Endothelial cell of umbilical vein (primary cell): ENCODE results near the gene FAM114A1. TPM values are rescaled to one million over a fixed set of nuclear protein-coding genes. Genes with fewer than 3 reads are reported as not detected.

ENCODE experiments used
- Bru-seq: library from RNA; stranded (reverse); fragments of 400-500 nt; gene quantifications from one replicate; lab custom pipeline; 2021; lab: Mats Ljungman, UMichigan
- BruChase-seq, 2 experiments: library from RNA; stranded (reverse); fragments of 400-500 nt; gene quantifications; one replicate each; lab custom pipeline; 2021; lab: Mats Ljungman, UMichigan
- BruUV-seq: library from RNA; stranded (reverse); fragments of 400-500 nt; replicated peaks from 2 replicates; lab custom pipeline; 2021; lab: Mats Ljungman, UMichigan
- CTCF ChIA-PET: fragments of 300-600, 350-600 bp; sonication (Branson Sonifier 250); formaldehyde crosslinking; loops from one replicate; lab custom pipeline; 2021; ENCODE audit warnings: antibody characterized with exemption, inconsistent platforms; lab: Charles Lee
- POLR2A ChIA-PET: fragments of 300-600, 350-600 bp; sonication (Branson Sonifier 250); formaldehyde crosslinking; loops from one replicate; lab custom pipeline; 2021; ENCODE audit warnings: antibody characterized with exemption, inconsistent platforms; lab: Charles Lee
- DNase-seq: peaks from one replicate; pipeline ENCODE4 v3.0.0-alpha.2; 2011; ENCODE audit warnings: low read depth, low spot score
- FAIRE-seq: peaks from 2 replicates; lab custom pipeline; 2011; peaks lifted over from hg19 to GRCh38; lab: Jason Lieb, UNC
- H2AFZ ChIP-seq: 2 replicates; pipeline ENCODE4 v1.6.0; 2012; ENCODE audit warnings: low read depth, low read length, control low read depth, inconsistent platforms
- H3K27ac ChIP-seq: 2 replicates; pipeline ENCODE4 v1.5.1; 2011; ENCODE audit warnings: low read depth, mild to moderate bottlenecking, control low read depth, low read length, moderate library complexity; ENCODE audit not compliant: insufficient read depth
- H3K27me3 ChIP-seq, 2 experiments: 2 replicates each; pipeline versions ENCODE4 v1.6.0 to v1.6.1; 2011; ENCODE audit warnings: low read length in 2 of 2, mixed read lengths in 1 of 2; ENCODE audit not compliant: control insufficient read depth in 2 of 2, insufficient read depth in 2 of 2
- H3K36me3 ChIP-seq, 2 experiments: 2 replicates in 1 of 2; 3 replicates in 1 of 2; pipeline ENCODE4 v1.5.1; 2011; ENCODE audit warnings: low read length in 2 of 2, mild to moderate bottlenecking in 1 of 2, moderate library complexity in 1 of 2; ENCODE audit not compliant: control insufficient read depth in 2 of 2, insufficient read depth in 2 of 2; ENCODE audit errors: extremely low read depth in 1 of 2
- H3K4me1 ChIP-seq: 3 replicates; pipeline ENCODE4 v1.5.1; 2011; ENCODE audit warnings: mild to moderate bottlenecking, low read length; ENCODE audit not compliant: control insufficient read depth, insufficient read depth; ENCODE audit errors: extremely low read depth
- H3K4me2 ChIP-seq: 2 replicates; pipeline ENCODE4 v1.6.1; 2011; ENCODE audit warnings: low read length, control low read depth, mixed read lengths; ENCODE audit not compliant: insufficient read depth
- H3K4me3 ChIP-seq, 3 experiments: fragments of 200-600 bp in 1 of 3; sonication (generic), shearing (Covaris generic) in 1 of 3; replicated peaks in 1 of 3; 2 replicates each; pipeline ENCODE4 v1.5.1; 2011 to 2016; ENCODE audit warnings: control low read depth in 3 of 3, low read length in 3 of 3, mild to moderate bottlenecking in 2 of 3, inconsistent platforms in 1 of 3, low read depth in 1 of 3, moderate library complexity in 1 of 3; ENCODE audit not compliant: insufficient read depth in 1 of 3
- H3K79me2 ChIP-seq: 2 replicates; pipeline ENCODE4 v1.6.0; 2012; ENCODE audit warnings: low read length, inconsistent platforms; ENCODE audit not compliant: control insufficient read depth, insufficient read depth
- H3K9ac ChIP-seq: replicated peaks from 2 replicates; pipeline ENCODE3; 2011; ENCODE audit warnings: low read length, control low read depth; ENCODE audit not compliant: insufficient read depth; ENCODE audit errors: extremely low read depth
- H3K9me1 ChIP-seq: replicated peaks from 3 replicates; pipeline ENCODE4 v1.6.0; 2011; ENCODE audit warnings: mild to moderate bottlenecking, low read length; ENCODE audit not compliant: control insufficient read depth, insufficient read depth; ENCODE audit errors: extremely low read depth
- H3K9me3 ChIP-seq: replicated peaks from 2 replicates; pipeline ENCODE4 v1.5.1; 2012; ENCODE audit warnings: low read length, inconsistent platforms; ENCODE audit not compliant: control insufficient read depth, insufficient read depth
- H4K20me1 ChIP-seq: replicated peaks from 2 replicates; pipeline ENCODE3; 2011; ENCODE audit warnings: mild to moderate bottlenecking, low read length; ENCODE audit not compliant: control insufficient read depth, insufficient read depth; ENCODE audit errors: extremely low read depth
- EZH2 ChIP-seq: IDR thresholded peaks from 2 replicates; pipeline ENCODE4 v1.6.1; 2012; ENCODE audit warnings: borderline replicate concordance, low read depth, mild to moderate bottlenecking, moderate library complexity, low read length, inconsistent platforms; ENCODE audit not compliant: severe bottlenecking
- FOS ChIP-seq: IDR thresholded peaks from 2 replicates; pipeline ENCODE4 v1.6.1; 2011; ENCODE audit warnings: mild to moderate bottlenecking, low read length, moderate library complexity, borderline replicate concordance; ENCODE audit not compliant: insufficient read depth
- GATA2 ChIP-seq: IDR thresholded peaks from 2 replicates; pipeline ENCODE4 v1.7.0; 2011; ENCODE audit warnings: low read depth, mild to moderate bottlenecking, moderate library complexity, mixed read lengths, low read length; ENCODE audit not compliant: insufficient read length, insufficient read depth
- JUN ChIP-seq: IDR thresholded peaks from 2 replicates; pipeline ENCODE4 v1.6.1; 2011; ENCODE audit warnings: borderline replicate concordance, low read depth; ENCODE audit not compliant: insufficient read length, insufficient read depth
- MYC ChIP-seq: IDR thresholded peaks from one replicate; pipeline ENCODE4 v1.6.1; 2011; ENCODE audit warnings: mild to moderate bottlenecking, low read depth, low read length
- POLR2A ChIP-seq: IDR thresholded peaks from 2 replicates; pipeline ENCODE4 v1.6.1; 2012; ENCODE audit warnings: low read depth, mild to moderate bottlenecking, control low read depth, low read length
- POLR2AphosphoS5 ChIP-seq: IDR thresholded peaks from 2 replicates; pipeline ENCODE4 v1.6.1; 2012; ENCODE audit warnings: low read depth, mild to moderate bottlenecking, control low read depth, low read length, moderate library complexity; ENCODE audit not compliant: insufficient read depth
- dilution Hi-C: fragments of 300-500 bp; cut with MboI; formaldehyde crosslinking; loops from one replicate; pipeline ENCODE4 v1.15.0; 2019; ENCODE audit warnings: low sequenced_read_pairs; ENCODE audit not compliant: extremely low pct_ligation_motif_present
- intact Hi-C: fragments of 100-400 bp; cut with micrococcal nuclease; formaldehyde crosslinking; loops from one replicate; pipeline ENCODE4 v1.10.0; 2022
- long read RNA-seq: library from polyadenylated mRNA; stranded (forward); transcript quantifications from one replicate; pipeline ENCODE4 v2.0.0, GENCODE V29; 2021
- polyA minus RNA-seq, 3 experiments: library from RNA; depleted of rRNA, polyadenylated mRNA; stranded (reverse); fragments of >200 nt; gene quantifications; 1 replicate in 1 of 3; 2 replicates in 2 of 3; pipeline ENCODE4 v1.2.3, GENCODE V29; 2011
- polyA plus RNA-seq, 4 experiments: library from polyadenylated mRNA; depleted of rRNA in 3 of 4; stranded (reverse) in 3 of 4; unstranded in 1 of 4; fragments of >200 nt; gene quantifications; 2 replicates each; pipeline versions ENCODE4 v1.2.1 to v1.2.3, GENCODE V29; 2011 to 2012; ENCODE audit warnings: missing spikeins in 1 of 4
- total RNA-seq: library from RNA; stranded (reverse); gene quantifications from 2 replicates; pipeline ENCODE4 v1.2.3, GENCODE V29; 2021
- TF ChIP-seq, protein P1 (sequence below), 2 donors: IDR thresholded peaks; 1 replicate in 1 of 2; 2 replicates in 1 of 2; pipeline ENCODE4 v1.5.1; 2011; ENCODE audit warnings: low read length in 2 of 2, mild to moderate bottlenecking in 2 of 2, moderate library complexity in 2 of 2, control low read depth in 1 of 2, inconsistent platforms in 1 of 2, low read depth in 1 of 2; ENCODE audit not compliant: insufficient read depth in 1 of 2; ENCODE audit errors: extremely low read depth in 1 of 2
- TF ChIP-seq, protein P2 (sequence below): IDR thresholded peaks from 2 replicates; pipeline ENCODE4 v1.6.1; 2011; ENCODE audit not compliant: insufficient read depth, insufficient read length

The FAM114A1 gene
- 99.2 and 101 TPM in 2 replicates for total RNA-seq
- 91.8 and 118 TPM in 2 replicates for polyA plus RNA-seq
- 64.3 and 73.1 TPM in 2 replicates for polyA plus RNA-seq (2011; cell fraction: cytosol; rRNA removed)
- polyA plus RNA-seq (2011; cell fraction: nucleus; rRNA removed): 61.7 and 73.7 TPM in 2 replicates
- 66.0 and 86.6 TPM in 2 replicates for polyA plus RNA-seq (2012)
- 156 and 166 TPM in 2 replicates for polyA minus RNA-seq
- polyA minus RNA-seq (2011; cell fraction: cytosol; rRNA and poly(A)+ RNA removed): 12.8 TPM
- 72.2 and 72.8 TPM in 2 replicates for polyA minus RNA-seq (2011; cell fraction: nucleus; rRNA and poly(A)+ RNA removed)
- percentile 86 among the genes with signal in this experiment for Bru-seq, nascent RNA
- percentile 81 among the genes with signal in this experiment for BruChase-seq, experiment 1, labeled RNA remaining after a 6-hour chase
- percentile 74 among the genes with signal in this experiment for BruChase-seq, experiment 2, labeled RNA remaining after a 2-hour chase
- long read RNA-seq, full-length matches to known transcripts: 22 of 140 reads
- long read RNA-seq, partial matches to known transcripts: 25 of 140 reads
- long read RNA-seq, other reads (novel, unspliced or antisense): 93 of 140 reads

DNA sequence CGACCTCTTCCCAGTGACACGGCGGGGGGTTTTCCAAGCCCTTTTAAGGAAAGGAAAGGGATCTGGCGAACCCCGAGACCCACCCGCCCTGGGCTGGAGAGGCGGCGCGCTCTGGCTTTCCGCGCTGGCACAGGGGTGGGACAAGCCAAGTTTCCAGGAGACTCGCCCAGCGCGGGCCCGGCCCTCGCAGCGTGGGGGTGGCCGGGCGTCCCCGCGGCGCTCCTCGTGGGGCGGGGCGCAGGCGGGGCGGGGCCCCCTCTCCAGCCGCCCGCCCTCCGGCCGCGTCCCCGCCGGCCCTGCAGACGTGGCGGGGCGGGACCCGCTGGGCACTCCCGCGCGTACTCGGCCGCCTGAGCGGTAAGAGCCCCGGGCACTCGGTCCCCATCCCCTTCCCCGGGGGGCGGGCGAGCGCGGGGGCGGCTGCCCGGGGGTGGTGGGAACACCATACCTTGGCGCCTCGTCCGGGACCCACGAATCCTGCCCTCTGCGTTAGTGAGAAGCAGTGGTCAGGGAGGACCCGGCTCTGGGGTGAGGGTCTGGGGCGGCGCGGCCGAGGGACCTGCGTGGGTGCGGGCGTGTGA is at the start of gene FAM114A1:
Gene FAM114A1, plus strand, starts transcription at position 329 of the 581 bp plus-strand sequence. CDS start 10,273 bp downstream, outside the sequence.
- peak; percentile 80 for DNase-seq

DNA sequence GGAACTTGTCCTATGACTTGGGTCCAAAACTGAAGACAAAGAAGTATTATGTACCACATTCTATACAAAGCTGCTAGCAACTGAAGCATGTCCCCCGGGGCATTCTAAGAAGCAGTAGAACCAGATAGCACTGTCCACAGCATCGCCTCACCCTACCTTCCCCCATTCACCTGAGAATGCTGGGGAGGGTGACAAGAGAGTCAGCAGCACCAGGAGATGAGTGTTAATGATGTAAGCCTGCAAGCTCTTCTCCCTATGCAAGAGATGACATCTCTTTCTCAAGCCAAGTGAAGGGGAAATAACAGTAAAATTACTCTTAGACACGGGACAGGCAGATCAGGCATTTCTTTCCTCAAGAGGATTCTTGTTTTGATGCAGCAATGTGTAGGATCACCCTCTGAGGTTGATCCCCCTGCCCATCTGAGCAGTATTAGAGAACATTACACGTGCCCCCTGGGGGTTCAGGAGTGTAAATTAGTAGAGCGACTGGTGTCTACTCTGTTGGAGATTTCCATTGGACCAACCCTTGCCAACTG is 49.1 kb upstream of the FAM114A1 start:
- ChIA-PET POLR2A (no interaction called here), CTCF (interaction anchor here (0.8 to 1.2 kb wide), 3 partner anchors 13 to 36 kb away, joined by 4 to 6 read pairs (median 5); partner anchors contain the start of gene TLR10)
- Histone ChIP-seq H3K4me2 (no peak overlapping the region), H3K79me2 (no peaks in the 10 kb centered on the region), H3K36me3 (no peaks in the 10 kb centered on the region), H3K27me3 (peaks cover 15 to 17% of the 10 kb centered on the region in 2 experiments), H3K4me3 (no peak overlapping the region), H3K9me3 (no peaks in the 10 kb centered on the region), H4K20me1 (no peaks in the 10 kb centered on the region), H3K27ac (no peak overlapping the region), H2AFZ (no peak overlapping the region), H3K9me1 (no peaks in the 10 kb centered on the region), H3K9ac (no peak overlapping the region), H3K4me1 (no peaks in the 10 kb centered on the region)
- intact Hi-C loops: no loop called here
- TF ChIP-seq, protein P1, sequence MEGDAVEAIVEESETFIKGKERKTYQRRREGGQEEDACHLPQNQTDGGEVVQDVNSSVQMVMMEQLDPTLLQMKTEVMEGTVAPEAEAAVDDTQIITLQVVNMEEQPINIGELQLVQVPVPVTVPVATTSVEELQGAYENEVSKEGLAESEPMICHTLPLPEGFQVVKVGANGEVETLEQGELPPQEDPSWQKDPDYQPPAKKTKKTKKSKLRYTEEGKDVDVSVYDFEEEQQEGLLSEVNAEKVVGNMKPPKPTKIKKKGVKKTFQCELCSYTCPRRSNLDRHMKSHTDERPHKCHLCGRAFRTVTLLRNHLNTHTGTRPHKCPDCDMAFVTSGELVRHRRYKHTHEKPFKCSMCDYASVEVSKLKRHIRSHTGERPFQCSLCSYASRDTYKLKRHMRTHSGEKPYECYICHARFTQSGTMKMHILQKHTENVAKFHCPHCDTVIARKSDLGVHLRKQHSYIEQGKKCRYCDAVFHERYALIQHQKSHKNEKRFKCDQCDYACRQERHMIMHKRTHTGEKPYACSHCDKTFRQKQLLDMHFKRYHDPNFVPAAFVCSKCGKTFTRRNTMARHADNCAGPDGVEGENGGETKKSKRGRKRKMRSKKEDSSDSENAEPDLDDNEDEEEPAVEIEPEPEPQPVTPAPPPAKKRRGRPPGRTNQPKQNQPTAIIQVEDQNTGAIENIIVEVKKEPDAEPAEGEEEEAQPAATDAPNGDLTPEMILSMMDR (IDR thresholded peaks at IDR 0.05; ENCODE audit: extremely low read depth in 1 of 2, insufficient read depth in 1 of 2, low read depth in 1 of 2, low read length in 2 of 2): no peak
- TF ChIP-seq GATA2 (no peak), POLR2A (no peak), MYC (no peak), FOS (no peak), EZH2 (no peak), POLR2AphosphoS5 (no peak), JUN (no peak)
- TF ChIP-seq, protein P2, sequence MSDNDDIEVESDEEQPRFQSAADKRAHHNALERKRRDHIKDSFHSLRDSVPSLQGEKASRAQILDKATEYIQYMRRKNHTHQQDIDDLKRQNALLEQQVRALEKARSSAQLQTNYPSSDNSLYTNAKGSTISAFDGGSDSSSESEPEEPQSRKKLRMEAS: no peak
- no peak for DNase-seq
- BruUV-seq: no TSS peak
- dilution Hi-C loops: no loop called here
- no peak for FAIRE-seq

More for the DNA sequence above, at the start of gene FAM114A1:
- peaks cover 23% of the 10 kb centered on the region for H3K4me1 ChIP-seq
- no peaks in the 10 kb centered on the region for H4K20me1 ChIP-seq
- H3K9me3 ChIP-seq: no peaks in the 10 kb centered on the region
- TF ChIP-seq POLR2AphosphoS5: peak; percentile 66
- no peak for TF ChIP-seq EZH2
- peak; percentile 32 for TF ChIP-seq POLR2A
- H2AFZ ChIP-seq: peak within 1 kb of the TSS; percentile 81
- H3K79me2 ChIP-seq: peaks cover 33% of the 10 kb centered on the region
- peaks cover 0 to 2% of the 10 kb centered on the region in 2 experiments for H3K27me3 ChIP-seq
- peaks cover 9 to 17% of the 10 kb centered on the region in 2 experiments for H3K36me3 ChIP-seq
- peak; percentile 84 for FAIRE-seq
- dilution Hi-C loops: no loop called here
- no peaks in the 10 kb centered on the region for H3K9me1 ChIP-seq
- intact Hi-C loops: loop anchor here (1.0 to 5.0 kb wide), 4 partner anchors 9 to 705 kb away; no protein-coding TSS in a partner anchor
- H3K4me2 ChIP-seq: peak within 1 kb of the TSS; percentile 72
- peak within 1 kb of the TSS; percentile 89 for H3K27ac ChIP-seq
- ChIA-PET CTCF (interaction anchor here (0.8 to 2.8 kb wide), 6 partner anchors 12 to 108 kb away, joined by 3 to 9 read pairs (median 3); no protein-coding TSS in a partner anchor), POLR2A (no interaction called here)
- no TSS peak for BruUV-seq
- H3K4me3 ChIP-seq: peak within 1 kb of the TSS; percentile 19 to 90 (median 57)
- H3K9ac ChIP-seq: peak within 1 kb of the TSS; percentile 98
